ENCODE data around the gene TBC1D3B.
"Not testable (repeated sequence)": the region's sequence is repeated elsewhere in the genome, so short reads cannot be mapped to it uniquely, and the experiment has no call there.

Gene TBC1D3B

GRCh38 chr17:36168836-36169235 lies 7.6 kb downstream of the TBC1D3B start:
- DNase-seq, result not testable (repeated sequence)

DNA sequence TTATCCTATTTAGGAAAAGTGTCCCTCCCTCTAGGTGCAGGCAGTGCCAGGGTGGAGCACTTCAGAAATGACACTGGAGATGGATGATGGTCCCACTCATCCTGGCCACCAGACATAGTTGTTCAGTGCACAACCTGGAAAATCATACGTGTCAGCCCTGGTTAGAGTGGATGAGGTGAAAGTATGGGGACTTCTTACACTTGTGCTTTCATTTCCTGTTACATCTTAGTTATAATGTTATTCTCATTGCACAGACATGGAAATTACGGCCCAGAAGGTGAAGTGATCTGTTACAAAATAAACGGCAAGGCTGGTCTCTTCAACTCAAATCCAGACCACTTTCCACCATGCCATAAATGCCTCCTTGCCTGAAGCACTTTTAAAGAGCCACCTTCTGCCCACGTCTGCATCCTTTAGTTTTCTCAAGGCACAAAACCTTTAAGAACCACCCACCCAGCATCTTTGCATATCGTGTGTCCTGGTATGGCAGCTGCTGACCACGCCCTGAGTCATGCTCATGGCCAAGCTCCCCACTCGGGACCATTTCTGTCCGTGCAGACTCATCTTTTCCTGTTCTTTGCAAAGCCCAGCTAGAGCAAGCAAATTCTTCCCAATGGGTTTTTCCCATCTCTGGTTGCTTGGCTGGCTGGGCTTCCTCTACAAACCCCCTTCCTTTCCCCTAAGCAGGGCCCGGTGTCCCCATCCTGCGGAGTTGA lies 22.4 kb downstream of the TBC1D3B start:
- DNase-seq, result no peak

DNA sequence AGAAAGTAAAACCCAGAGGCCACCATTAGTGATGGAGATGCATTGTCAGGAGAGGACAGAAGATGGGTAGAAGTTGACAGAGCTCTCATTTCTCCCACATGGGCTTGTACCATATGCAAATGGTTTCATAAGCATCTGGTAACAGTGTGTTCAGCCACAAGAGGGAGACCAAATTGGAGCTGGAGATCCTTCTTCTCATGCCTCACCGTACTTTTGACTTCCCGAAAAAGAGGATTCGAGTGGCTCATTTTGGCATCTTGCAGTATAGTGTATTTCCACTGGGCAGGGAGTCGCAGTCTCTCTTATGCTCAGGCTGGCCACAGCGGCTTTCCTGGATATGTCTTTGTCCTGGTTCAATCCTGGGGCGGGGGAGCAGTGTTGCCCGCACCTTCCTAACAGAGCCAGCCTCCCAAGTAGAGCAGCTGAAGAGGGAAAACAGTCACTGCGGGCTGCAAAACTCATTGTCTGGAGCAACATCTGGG lies 23.8 kb downstream of the TBC1D3B start:
- DNase-seq, result no peak

GRCh38 chr17:36151891-36152638 lies 24.4 kb downstream of the TBC1D3B start:
- no peak for DNase-seq

- DNase-seq, result no peak
These were observed 27.1 kb downstream of the TBC1D3B start for GRCh38 chr17:36149296-36149820.

DNA sequence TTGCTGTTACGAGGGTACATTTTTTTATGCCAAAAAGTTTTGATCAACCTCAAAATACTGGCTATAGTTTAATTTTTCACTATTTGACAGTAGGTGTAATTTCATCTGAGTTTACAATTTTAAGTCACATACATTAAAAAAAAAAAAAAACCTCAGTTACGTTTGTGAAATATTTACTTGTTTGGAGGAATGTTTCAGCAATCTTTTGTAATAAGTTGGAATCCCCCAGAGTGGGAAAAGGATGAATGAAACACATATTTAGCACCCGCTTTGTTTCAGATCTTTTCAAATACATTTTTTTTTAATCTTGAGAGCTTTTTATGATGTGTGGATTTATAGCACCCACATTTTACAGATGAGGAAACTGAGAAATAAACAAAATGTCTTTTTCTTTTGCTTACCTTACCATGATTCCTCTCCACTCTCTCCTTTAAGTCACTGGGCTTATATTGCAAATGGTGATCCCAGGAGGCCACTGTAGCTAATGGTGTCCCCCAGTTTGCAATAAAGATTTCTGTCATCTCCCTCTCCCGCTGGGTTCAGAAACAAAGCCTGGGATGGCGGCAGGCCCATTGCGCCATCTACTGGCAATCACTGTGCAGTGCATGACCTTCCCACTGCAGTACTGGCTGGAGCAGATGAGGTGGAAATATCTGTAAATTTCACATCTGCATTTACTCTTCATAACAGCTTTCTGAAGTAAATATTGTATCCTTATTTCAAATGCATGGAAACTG lies 27.7 kb downstream of the TBC1D3B start:
- peak; percentile 71 for DNase-seq

GRCh38 chr17:36147601-36148000 lies 28.8 kb downstream of the TBC1D3B start:
- no peak for DNase-seq

GRCh38 chr17:36144981-36145729 lies 31.3 kb downstream of the TBC1D3B start:
- DNase-seq, result no peak

- DNase-seq, result no peak
These were observed 32.4 kb downstream of the TBC1D3B start for GRCh38 chr17:36144014-36144413.

DNA sequence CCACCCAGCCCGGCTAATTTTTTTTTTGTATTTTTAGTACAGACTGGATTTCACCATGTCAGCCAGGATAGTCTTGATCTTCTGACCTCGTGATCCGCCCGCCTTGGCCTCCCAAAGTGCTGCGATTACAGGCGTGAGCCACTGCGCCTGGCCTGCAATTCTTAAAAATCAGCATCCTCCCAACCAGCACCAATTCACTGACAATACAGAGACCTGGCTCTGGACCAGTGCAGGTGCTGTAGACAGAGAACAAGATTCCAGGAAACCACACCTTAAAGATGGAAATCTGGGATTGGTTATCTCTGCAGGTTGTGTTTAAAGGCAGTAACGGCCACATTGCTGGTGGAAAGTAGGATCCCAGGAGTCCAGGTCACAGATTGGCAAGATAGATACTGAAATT lies 33.6 kb downstream of the TBC1D3B start:
- DNase-seq, result no peak

GRCh38 chr17:36142235-36142634 lies 34.2 kb downstream of the TBC1D3B start:
- DNase-seq, result no peak

- no peak for DNase-seq
These were observed 40.0 kb downstream of the TBC1D3B start for GRCh38 chr17:36136439-36136838.

DNA sequence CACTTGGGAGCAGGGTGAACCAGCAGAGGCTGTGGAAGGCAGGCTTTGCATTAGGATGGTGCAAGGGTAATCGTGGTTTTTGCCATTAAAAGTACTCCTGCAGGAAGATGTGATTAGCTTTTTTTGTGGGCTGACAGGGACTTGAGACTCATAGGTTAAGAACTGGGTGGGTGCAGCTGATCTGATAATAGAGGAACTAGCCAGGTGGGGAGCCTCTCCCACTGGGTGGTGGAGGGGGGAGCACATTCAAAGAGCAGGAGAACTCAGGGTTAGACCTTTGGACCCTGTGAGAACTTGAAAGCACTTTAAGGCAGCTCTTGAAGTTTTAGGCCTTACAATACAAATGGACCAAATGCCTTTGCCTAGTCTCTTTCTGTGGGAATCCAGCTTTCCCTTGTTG lies 40.4 kb downstream of the TBC1D3B start:
- no peak for DNase-seq

GRCh38 chr17:36135465-36135864 lies 41.0 kb downstream of the TBC1D3B start:
- no peak for DNase-seq

DNA sequence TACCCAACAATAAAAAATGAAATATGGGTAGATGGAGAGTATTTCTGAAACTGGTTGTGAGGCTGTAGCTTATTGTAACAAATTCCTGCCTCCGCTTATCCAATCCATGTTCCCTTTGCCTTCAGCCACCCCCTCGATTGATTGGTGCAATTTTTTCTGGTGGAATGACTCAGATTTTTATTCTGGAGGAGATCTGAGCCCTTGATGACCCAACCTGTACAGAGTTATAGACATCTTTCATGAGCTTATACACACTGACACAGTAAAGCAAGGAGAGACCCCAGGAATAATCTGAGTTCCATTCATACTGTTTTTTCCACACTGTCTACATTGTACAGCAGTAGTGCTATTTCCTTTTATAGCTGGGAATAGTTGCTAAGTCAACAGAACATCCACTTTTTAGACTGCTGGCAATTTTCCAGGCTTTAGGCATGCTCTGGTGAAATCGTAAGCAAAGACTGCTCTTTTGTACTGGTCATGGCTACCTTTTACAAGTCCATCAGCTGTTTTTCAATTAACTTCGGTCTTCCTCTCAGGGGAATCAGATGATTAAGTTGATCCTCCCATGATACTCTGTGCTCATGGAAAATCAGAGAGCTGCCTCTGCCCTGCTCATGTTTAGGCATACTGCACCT lies 42.7 kb downstream of the TBC1D3B start:
- no peak for DNase-seq

GRCh38 chr17:36132421-36132831 lies 44.0 kb downstream of the TBC1D3B start:
- no peak for DNase-seq

GRCh38 chr17:36131931-36132330 lies 44.5 kb downstream of the TBC1D3B start:
- DNase-seq, result no peak

GRCh38 chr17:36131421-36131820 lies 45.0 kb downstream of the TBC1D3B start:
- no peak for DNase-seq

- no peak for DNase-seq
These were observed 46.1 kb downstream of the TBC1D3B start for GRCh38 chr17:36130346-36130745.

DNA sequence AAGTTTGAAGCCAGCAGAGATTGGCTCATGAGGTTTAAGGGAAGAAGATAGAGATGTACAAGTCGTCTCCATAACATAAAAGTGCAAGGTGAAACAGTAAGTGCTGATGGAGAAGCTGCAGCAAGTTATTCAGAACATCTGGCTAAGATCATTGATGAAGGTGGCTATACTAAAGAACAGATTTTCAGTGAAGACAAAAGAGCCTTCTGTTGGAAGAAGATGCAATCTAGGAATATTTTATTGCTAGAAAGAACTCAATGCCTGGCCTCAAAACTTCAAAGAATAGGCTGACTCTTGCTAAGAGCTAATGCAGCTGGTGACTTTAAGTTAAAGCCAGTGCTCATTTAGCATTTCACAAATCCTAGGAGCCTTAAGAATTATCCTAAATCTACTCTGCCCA lies 46.8 kb downstream of the TBC1D3B start:
- DNase-seq, result no peak

GRCh38 chr17:36128411-36128978 lies 47.9 kb downstream of the TBC1D3B start:
- DNase-seq, result no peak

DNA sequence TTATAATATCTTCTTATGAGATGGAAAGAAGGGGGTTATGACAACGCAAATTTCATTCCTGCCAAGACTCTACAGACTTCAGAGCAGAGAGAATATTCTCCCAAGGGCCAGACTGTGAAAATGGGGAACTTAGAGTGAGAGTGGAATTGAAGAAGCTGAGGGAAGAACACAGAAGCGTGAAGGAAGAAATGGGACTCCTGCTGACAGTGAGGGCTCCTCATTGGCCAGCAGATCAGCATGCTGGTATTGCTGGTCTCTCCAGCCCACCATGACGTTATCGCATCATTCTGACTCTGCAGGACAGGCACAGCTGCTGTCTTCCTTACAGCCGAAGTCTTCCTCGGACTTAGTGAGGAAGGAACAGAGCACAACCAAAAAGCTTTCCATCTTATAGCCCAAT lies 48.5 kb downstream of the TBC1D3B start:
- DNase-seq, result no peak

Measured in CD4-positive, alpha-beta T cell treated with Interleukin-4 for 4 hours (primary cell).